WTC11 (cell line): ENCODE results near the gene MFAP3L. TPM values are rescaled to one million over a fixed set of nuclear protein-coding genes. Genes with fewer than 3 reads are reported as not detected.

Source experiments
- ATAC-seq: fragments of 200-7000 bp; cut with Tn5 transposase; 2 replicates; pipeline ENCODE4 v1.10.0; 2021; ENCODE audit warnings: mild to moderate bottlenecking, moderate library complexity
- CTCF ChIA-PET: fragments of 300-600 bp; sonication (Branson Sonifier 250); formaldehyde crosslinking; loops from one replicate; lab custom pipeline; 2021; ENCODE audit warnings: antibody characterized with exemption; lab: Charles Lee
- POLR2A ChIA-PET: fragments of 350-600 bp; sonication (Branson Sonifier 250); formaldehyde crosslinking; loops from one replicate; lab custom pipeline; 2021; ENCODE audit warnings: antibody characterized with exemption; lab: Charles Lee
- DNase-seq: peaks from one replicate; pipeline ENCODE4 v3.0.0; 2021; ENCODE audit warnings: low spot score
- H3K27ac Mint-ChIP-seq: 2 replicates; pipeline ENCODE4 v1.8.0; 2021; ENCODE audit warnings: mixed read lengths
- H3K27me3 Mint-ChIP-seq: 2 replicates; pipeline ENCODE4 v1.8.0; 2021; ENCODE audit warnings: low read depth, mild to moderate bottlenecking, moderate library complexity, mixed read lengths
- H3K36me3 Mint-ChIP-seq: 2 replicates; pipeline ENCODE4 v1.8.0; 2021; ENCODE audit warnings: mixed read lengths
- H3K4me1 Mint-ChIP-seq: 2 replicates; pipeline ENCODE4 v1.8.0; 2022; ENCODE audit warnings: mixed read lengths
- H3K4me3 Mint-ChIP-seq: 2 replicates; pipeline ENCODE4 v1.8.0; 2021; ENCODE audit warnings: mild to moderate bottlenecking, moderate library complexity, mixed read lengths
- H3K9me3 Mint-ChIP-seq: 2 replicates; pipeline ENCODE4 v1.8.0; 2021; ENCODE audit warnings: mixed read lengths
- ARID4B ChIP-seq: sonication (generic); formaldehyde crosslinking; IDR thresholded peaks from 2 replicates; pipeline ENCODE4 v1.8.0; 2023; ENCODE audit warnings: missing genetic modification reagents, mild to moderate bottlenecking, borderline replicate concordance
- ATF1 ChIP-seq: sonication (generic); formaldehyde crosslinking; IDR thresholded peaks from 2 replicates; pipeline ENCODE4 v1.8.1; 2023; ENCODE audit warnings: mild to moderate bottlenecking, moderate library complexity, missing genetic modification reagents
- ATF3 ChIP-seq: sonication (generic); formaldehyde crosslinking; conservative IDR thresholded peaks from 2 replicates; pipeline ENCODE4 v1.8.1; 2022; ENCODE audit warnings: mild to moderate bottlenecking, missing genetic modification reagents
- CDX4 ChIP-seq: fragments of 250-450 bp; sonication (Bioruptor Pico); IDR thresholded peaks from 2 replicates; pipeline ENCODE4 v1.9.0; 2021; ENCODE audit warnings: moderate library complexity, mild to moderate bottlenecking, inconsistent platforms, borderline replicate concordance
- E2F1 ChIP-seq: sonication (generic); formaldehyde crosslinking; IDR thresholded peaks from 2 replicates; pipeline ENCODE4 v1.8.0; 2022; ENCODE audit warnings: mild to moderate bottlenecking, missing genetic modification reagents
- EMX1 ChIP-seq: fragments of 250-450 bp; sonication (Bioruptor Pico); IDR thresholded peaks from 2 replicates; pipeline ENCODE4 v1.8.0; 2021; ENCODE audit warnings: mild to moderate bottlenecking
- FOXJ3 ChIP-seq: sonication (generic); formaldehyde crosslinking; IDR thresholded peaks from 2 replicates; pipeline ENCODE4 v1.9.0; 2021; ENCODE audit warnings: missing genetic modification reagents, mild to moderate bottlenecking, borderline replicate concordance
- HMGXB4 ChIP-seq: sonication (generic); formaldehyde crosslinking; IDR thresholded peaks from 2 replicates; pipeline ENCODE4 v1.8.1; 2023; ENCODE audit warnings: mild to moderate bottlenecking, moderate library complexity, missing genetic modification reagents
- NFATC4 ChIP-seq: fragments of 250-450 bp; sonication (Bioruptor Pico); IDR thresholded peaks from 2 replicates; pipeline ENCODE4 v1.9.0; 2021; ENCODE audit warnings: mild to moderate bottlenecking
- NFE2L1 ChIP-seq: sonication (generic); formaldehyde crosslinking; IDR thresholded peaks from 2 replicates; pipeline ENCODE4 v1.8.1; 2023; ENCODE audit warnings: missing genetic modification reagents
- NFYB ChIP-seq: sonication (generic); formaldehyde crosslinking; conservative IDR thresholded peaks from 2 replicates; pipeline ENCODE4 v1.8.0; 2022; ENCODE audit warnings: low read depth, missing genetic modification reagents
- NR1H2 ChIP-seq: sonication (generic); formaldehyde crosslinking; IDR thresholded peaks from 2 replicates; pipeline ENCODE4 v1.9.0; 2021; ENCODE audit warnings: mild to moderate bottlenecking, moderate library complexity, missing genetic modification reagents
- NR2C2 ChIP-seq: sonication (generic); formaldehyde crosslinking; IDR thresholded peaks from 2 replicates; pipeline ENCODE4 v1.8.0; 2022; ENCODE audit warnings: mild to moderate bottlenecking, missing genetic modification reagents
- NR3C1 ChIP-seq: sonication (generic); formaldehyde crosslinking; conservative IDR thresholded peaks from 2 replicates; pipeline ENCODE4 v1.8.1; 2023; ENCODE audit warnings: low read depth, mild to moderate bottlenecking, missing genetic modification reagents
- PRRX2 ChIP-seq: fragments of 250-450 bp; sonication (Bioruptor Pico); IDR thresholded peaks from 2 replicates; pipeline ENCODE4 v1.8.0; 2021; ENCODE audit warnings: mild to moderate bottlenecking
- RELA ChIP-seq: sonication (generic); formaldehyde crosslinking; IDR thresholded peaks from 2 replicates; pipeline ENCODE4 v1.8.1; 2022; ENCODE audit warnings: missing genetic modification reagents, mild to moderate bottlenecking, borderline replicate concordance
- STAT6 ChIP-seq: sonication (generic); formaldehyde crosslinking; conservative IDR thresholded peaks from 2 replicates; pipeline ENCODE4 v1.8.1; 2023; ENCODE audit warnings: mild to moderate bottlenecking, low read depth, missing genetic modification reagents, moderate library complexity
- TCF7 ChIP-seq: sonication (generic); formaldehyde crosslinking; IDR thresholded peaks from 2 replicates; pipeline ENCODE4 v1.8.0; 2022; ENCODE audit warnings: mild to moderate bottlenecking, low read depth, missing genetic modification reagents, moderate library complexity
- TP53 ChIP-seq: sonication (generic); formaldehyde crosslinking; IDR thresholded peaks from 2 replicates; pipeline ENCODE4 v1.8.1; 2023; ENCODE audit warnings: mild to moderate bottlenecking, missing genetic modification reagents
- ZBTB21 ChIP-seq: sonication (generic); formaldehyde crosslinking; IDR thresholded peaks from 2 replicates; pipeline ENCODE4 v1.8.1; 2023; ENCODE audit warnings: mild to moderate bottlenecking, missing genetic modification reagents, borderline replicate concordance
- ZMAT4 ChIP-seq: fragments of 250-450 bp; sonication (Bioruptor Pico); IDR thresholded peaks from 2 replicates; pipeline ENCODE4 v1.9.0; 2021; ENCODE audit warnings: mild to moderate bottlenecking
- ZNF121 ChIP-seq: sonication (generic); formaldehyde crosslinking; IDR thresholded peaks from 2 replicates; pipeline ENCODE4 v1.8.0; 2023; ENCODE audit warnings: missing genetic modification reagents
- ZNF396 ChIP-seq: fragments of 250-450 bp; sonication (Bioruptor Pico); IDR thresholded peaks from 2 replicates; pipeline ENCODE4 v1.8.0; 2021; ENCODE audit warnings: mild to moderate bottlenecking, moderate library complexity, borderline replicate concordance
- ZNF416 ChIP-seq: fragments of 250-450 bp; sonication (Bioruptor Pico); IDR thresholded peaks from 2 replicates; pipeline ENCODE4 v1.9.0; 2021; ENCODE audit warnings: mild to moderate bottlenecking, inconsistent platforms
- ZNF671 ChIP-seq: fragments of 250-450 bp; sonication (Bioruptor Pico); IDR thresholded peaks from 2 replicates; pipeline ENCODE4 v1.8.0; 2021; ENCODE audit warnings: mild to moderate bottlenecking
- total RNA-seq: library from RNA; stranded (reverse); gene quantifications from 3 replicates; pipeline ENCODE4 v1.2.3, GENCODE V29; 2021

Gene MFAP3L
- total RNA-seq, 1 experiment from 2014 or later: 31.3 TPM

GRCh38 chr4:170008371-170008770, 17.8 kb downstream of the MFAP3L start:
- Mint-ChIP-seq H3K4me3 (no peak overlapping the region), H3K27me3 (no peaks in the 10 kb centered on the region), H3K36me3 (peaks cover 12% of the 10 kb centered on the region), H3K4me1 (peaks cover 35% of the 10 kb centered on the region), H3K9me3 (peaks cover 15% of the 10 kb centered on the region), H3K27ac (no peak overlapping the region)
- CTCF ChIA-PET: no interaction called here
- ATAC-seq (peak; percentile 54), DNase-seq (no peak)
- TF ChIP-seq TCF7 (CRISPR knock-in tag): no peak
- no peak for TF ChIP-seq HMGXB4 (CRISPR knock-in tag)
- TF ChIP-seq ZMAT4 (CRISPR knock-in tag): no peak
- TF ChIP-seq E2F1 (CRISPR knock-in tag): no peak
- TF ChIP-seq ZNF671 (CRISPR knock-in tag): no peak
- TF ChIP-seq NR2C2 (CRISPR knock-in tag): no peak
- no peak for TF ChIP-seq PRRX2 (CRISPR knock-in tag)
- TF ChIP-seq NFYB (CRISPR knock-in tag): no peak
- TF ChIP-seq ZNF396: no peak
- TF ChIP-seq EMX1 (CRISPR knock-in tag): no peak
- TF ChIP-seq NR1H2 (CRISPR knock-in tag): no peak
- no peak for TF ChIP-seq NFATC4 (CRISPR knock-in tag)
- TF ChIP-seq RELA: no peak
- TF ChIP-seq NR3C1: no peak
- no peak for TF ChIP-seq ZNF416
- no peak for TF ChIP-seq CDX4 (CRISPR knock-in tag)
- no peak for TF ChIP-seq ARID4B (CRISPR knock-in tag)
- no peak for TF ChIP-seq ATF3 (CRISPR knock-in tag)
- TF ChIP-seq TP53 (CRISPR knock-in tag): no peak
- POLR2A ChIA-PET: no interaction called here

GRCh38 chr4:170007113-170007512, 19.1 kb downstream of the MFAP3L start:
- peaks cover 15% of the 10 kb centered on the region for H3K9me3 Mint-ChIP-seq
- H3K27me3 Mint-ChIP-seq: no peaks in the 10 kb centered on the region
- H3K36me3 Mint-ChIP-seq: peaks cover 12% of the 10 kb centered on the region
- ChIA-PET CTCF (no interaction called here), POLR2A (no interaction called here)
- DNase-seq (no peak), ATAC-seq (no peak)
- H3K27ac Mint-ChIP-seq: no peak overlapping the region
- H3K4me3 Mint-ChIP-seq: no peak overlapping the region
- H3K4me1 Mint-ChIP-seq: peaks cover 27% of the 10 kb centered on the region
- TF ChIP-seq ATF1: no peak
- TF ChIP-seq FOXJ3 (CRISPR knock-in tag): no peak
- TF ChIP-seq STAT6: no peak
- TF ChIP-seq ZBTB21 (CRISPR knock-in tag): no peak
- no peak for TF ChIP-seq ZNF416
- TF ChIP-seq ZNF121 (CRISPR knock-in tag): no peak
- TF ChIP-seq NFE2L1 (CRISPR knock-in tag): no peak
- TF ChIP-seq TCF7 (CRISPR knock-in tag): no peak
